GM19468 (cell line): ENCODE data around the gene SMARCAD1.

Source experiments
- ATAC-seq: cut with Tn5 transposase; IDR thresholded peaks from one replicate; pipeline ENCODE4 v1.9.1; 2021; ENCODE audit warnings: mild to moderate bottlenecking, moderate library complexity, moderate number of reproducible peaks; ENCODE audit not compliant: unreplicated experiment; ENCODE audit errors: extremely low read depth

The SMARCAD1 gene

GRCh38 chr4:94207469-94208224, at the start of gene SMARCAD1:
SMARCAD1 (plus strand) TSS chr4:94207865; CDS start chr4:94208395, 530 bp downstream.
- peak; percentile 96 for ATAC-seq

GRCh38 chr4:94158883-94159282, 48.8 kb upstream of the SMARCAD1 start:
- no peak for ATAC-seq

GRCh38 chr4:94159790-94160189, 47.9 kb upstream of the SMARCAD1 start:
- no peak for ATAC-seq

GRCh38 chr4:94160774-94161173, 46.9 kb upstream of the SMARCAD1 start:
- ATAC-seq: no peak

GRCh38 chr4:94165256-94165655, 42.4 kb upstream of the SMARCAD1 start:
- no peak for ATAC-seq

- ATAC-seq: no peak
Measured at GRCh38 chr4:94168321-94168720, 39.3 kb upstream of the SMARCAD1 start.

- no peak for ATAC-seq
Measured at GRCh38 chr4:94169803-94170372, 37.8 kb upstream of the SMARCAD1 start.

- no peak for ATAC-seq
Measured at GRCh38 chr4:94171616-94172015, 36.0 kb upstream of the SMARCAD1 start.

GRCh38 chr4:94175553-94176261, 32.0 kb upstream of the SMARCAD1 start:
- ATAC-seq: no peak

GRCh38 chr4:94177822-94178221, 29.8 kb upstream of the SMARCAD1 start:
- ATAC-seq: no peak

GRCh38 chr4:94181815-94182214, 25.9 kb upstream of the SMARCAD1 start:
- no peak for ATAC-seq

- ATAC-seq: no peak
Measured at GRCh38 chr4:94202769-94203168, 4.9 kb upstream of the SMARCAD1 start.

GRCh38 chr4:94208266-94208665, 601 bp downstream of the SMARCAD1 start:
- no peak for ATAC-seq

GRCh38 chr4:94208918-94209317, 1.3 kb downstream of the SMARCAD1 start:
- no peak for ATAC-seq

- ATAC-seq: no peak
Measured at GRCh38 chr4:94211861-94212260, 4.2 kb downstream of the SMARCAD1 start.

- no peak for ATAC-seq
Measured at GRCh38 chr4:94214703-94215319, 7.1 kb downstream of the SMARCAD1 start.

- ATAC-seq: no peak
Measured at GRCh38 chr4:94216394-94216793, 8.7 kb downstream of the SMARCAD1 start.

GRCh38 chr4:94219402-94219801, 11.7 kb downstream of the SMARCAD1 start:
- ATAC-seq: no peak

GRCh38 chr4:94221916-94222315, 14.3 kb downstream of the SMARCAD1 start:
- ATAC-seq: no peak

- ATAC-seq: no peak
Measured at GRCh38 chr4:94225449-94225848, 17.8 kb downstream of the SMARCAD1 start.

- no peak for ATAC-seq
Measured at GRCh38 chr4:94226763-94227162, 19.1 kb downstream of the SMARCAD1 start.
